Liver (tissue), 9 donors: ENCODE results near the gene FBXW2. TPM values are rescaled to one million over a fixed set of nuclear protein-coding genes. Genes with fewer than 3 reads are reported as not detected.

Experiments used
- DNase-seq: peaks from one replicate; pipeline ENCODE4 v3.0.0-alpha.2; 2017; ENCODE audit warnings: low spot score
- H3K27ac ChIP-seq, 2 donors: one replicate each; pipeline ENCODE4 v1.7.0; 2013; ENCODE audit warnings: inconsistent platforms in 2 of 2, low read length in 2 of 2, control low read depth in 1 of 2, low read depth in 1 of 2, mild to moderate bottlenecking in 1 of 2
- H3K27me3 ChIP-seq, 4 donors: one replicate each; pipeline versions ENCODE4 v1.6.1 to v1.7.0; 2013; ENCODE audit warnings: low read length in 3 of 4, inconsistent platforms in 1 of 4, mild to moderate bottlenecking in 1 of 4, moderate library complexity in 1 of 4; ENCODE audit not compliant: control insufficient read depth in 4 of 4, insufficient read depth in 4 of 4
- H3K36me3 ChIP-seq, 4 donors: one replicate each; pipeline versions ENCODE4 v1.6.1 to v1.7.0; 2013; ENCODE audit warnings: low read length in 3 of 4, mild to moderate bottlenecking in 3 of 4, low read depth in 1 of 4, moderate library complexity in 1 of 4; ENCODE audit not compliant: control insufficient read depth in 4 of 4, insufficient read depth in 3 of 4
- H3K4me1 ChIP-seq, 4 donors: one replicate each; pipeline versions ENCODE4 v1.6.1 to v1.7.0; 2013; ENCODE audit warnings: low read length in 3 of 4, mild to moderate bottlenecking in 3 of 4, moderate library complexity in 1 of 4; ENCODE audit not compliant: control insufficient read depth in 4 of 4, insufficient read depth in 4 of 4
- H3K4me3 ChIP-seq, 3 donors: one replicate each; pipeline versions ENCODE4 v1.6.1 to v1.7.0; 2013; ENCODE audit warnings: low read length in 3 of 3, control low read depth in 1 of 3, low read depth in 1 of 3, mild to moderate bottlenecking in 1 of 3
- H3K9ac ChIP-seq, 2 donors: one replicate each; pipeline ENCODE4 v1.7.0; 2013; ENCODE audit warnings: low read length in 2 of 2, mild to moderate bottlenecking in 2 of 2, moderate library complexity in 2 of 2, control low read depth in 1 of 2, low read depth in 1 of 2
- H3K9me3 ChIP-seq, 4 donors: one replicate each; pipeline versions ENCODE4 v1.6.1 to v1.7.0; 2013; ENCODE audit warnings: low read length in 3 of 4; ENCODE audit not compliant: control insufficient read depth in 4 of 4
- EGR1 ChIP-seq, 2 donors: IDR thresholded peaks; 2 replicates each; pipeline ENCODE4 v1.6.1; 2016 to 2018; ENCODE audit warnings: antibody characterized with exemption in 2 of 2, low read depth in 2 of 2
- FOXA1 ChIP-seq: IDR thresholded peaks from 2 replicates; pipeline ENCODE4 v1.6.1; 2016; ENCODE audit warnings: antibody characterized with exemption
- FOXA2 ChIP-seq: IDR thresholded peaks from 2 replicates; pipeline ENCODE4 v1.6.1; 2016; ENCODE audit warnings: antibody characterized with exemption
- GABPA ChIP-seq, 2 donors: IDR thresholded peaks in 1 of 2; conservative IDR thresholded peaks in 1 of 2; 2 replicates each; pipeline ENCODE4 v1.6.1; 2016; ENCODE audit warnings: antibody characterized with exemption in 2 of 2, mild to moderate bottlenecking in 1 of 2, moderate library complexity in 1 of 2
- HNF4A ChIP-seq, 2 donors: conservative IDR thresholded peaks; 2 replicates each; pipeline ENCODE4 v1.6.1; 2016; ENCODE audit warnings: antibody characterized with exemption in 2 of 2, mild to moderate bottlenecking in 2 of 2
- HNF4G ChIP-seq: IDR thresholded peaks from 2 replicates; pipeline ENCODE4 v1.6.1; 2016; ENCODE audit warnings: antibody characterized with exemption
- JUND ChIP-seq, 2 donors: IDR thresholded peaks; 2 replicates each; pipeline ENCODE4 v1.6.1; 2016; ENCODE audit warnings: antibody characterized with exemption in 2 of 2
- NR2F2 ChIP-seq: IDR thresholded peaks from 2 replicates; pipeline ENCODE4 v1.6.1; 2016; ENCODE audit warnings: antibody characterized with exemption
- RAD21 ChIP-seq, 2 donors: IDR thresholded peaks; 2 replicates each; pipeline ENCODE4 v1.6.1; 2016; ENCODE audit warnings: antibody characterized with exemption in 2 of 2, mild to moderate bottlenecking in 2 of 2
- RXRA ChIP-seq, 2 donors: IDR thresholded peaks; 2 replicates each; pipeline ENCODE4 v1.6.1; 2017 to 2018; ENCODE audit warnings: antibody characterized with exemption in 2 of 2, mild to moderate bottlenecking in 1 of 2
- SP1 ChIP-seq: IDR thresholded peaks from 2 replicates; pipeline ENCODE4 v1.6.1; 2018; ENCODE audit warnings: antibody characterized with exemption, mild to moderate bottlenecking
- TAF1 ChIP-seq: conservative IDR thresholded peaks from 2 replicates; pipeline ENCODE4 v1.6.1; 2016; ENCODE audit warnings: antibody characterized with exemption, mild to moderate bottlenecking
- YY1 ChIP-seq: IDR thresholded peaks from 2 replicates; pipeline ENCODE4 v1.6.1; 2016; ENCODE audit warnings: antibody characterized with exemption, mild to moderate bottlenecking
- WGBS: extraction: QIAGEN DNeasy Blood & Tissue Kit; methylation state at CpG from one replicate; pipeline ENCODE4 v1.1.7; 2013; 5-methylcytosine and 5-hydroxymethylcytosine counted together
- polyA plus RNA-seq, 2 donors: library from polyadenylated mRNA; stranded (reverse) in 1 of 2; unstranded in 1 of 2; fragments of 200-250 nt in 1 of 2; fragments of >200 nt in 1 of 2; fragmentation: Nextera tagmentation in 1 of 2; extraction: Ambion mirVana in 1 of 2; gene quantifications; one replicate each; pipeline versions ENCODE4 v1.2.1 to v1.2.3, GENCODE V29; 2013 to 2015
- total RNA-seq, 2 donors: library from RNA; depleted of rRNA; stranded (reverse); fragments of >200 nt; gene quantifications; one replicate each; pipeline ENCODE4 v1.2.3, GENCODE V29; 2014
- TF ChIP-seq, protein P1 (sequence below): IDR thresholded peaks from 2 replicates; pipeline ENCODE4 v1.6.1; 2016; ENCODE audit warnings: antibody characterized with exemption, mild to moderate bottlenecking
- TF ChIP-seq, protein P2 (sequence below): IDR thresholded peaks from 2 replicates; pipeline ENCODE4 v1.6.1; 2016; ENCODE audit warnings: antibody characterized with exemption
- TF ChIP-seq, protein P3 (sequence below): IDR thresholded peaks from 2 replicates; pipeline ENCODE4 v1.6.1; 2016; ENCODE audit warnings: antibody characterized with exemption
- TF ChIP-seq, protein P4 (sequence below): fragments of 150-350 bp; IDR thresholded peaks from 2 replicates; pipeline ENCODE4 v1.5.1; 2017; ENCODE audit warnings: improper control_type of control experiment, low read depth, low read length; ENCODE audit not compliant: missing input control
- TF ChIP-seq, protein P5 (sequence below): IDR thresholded peaks from 2 replicates; pipeline ENCODE4 v1.6.1; 2016; ENCODE audit warnings: antibody characterized with exemption
- donor health status: healthy.
- donor health status: healthy.
- donor health status: healthy.
- donor health status: healthy.
- donor health status: healthy.

The FBXW2 gene
- total and polyA plus RNA-seq, 4 donors = 7.0 to 40.9 (median 22.5) TPM

DNA sequence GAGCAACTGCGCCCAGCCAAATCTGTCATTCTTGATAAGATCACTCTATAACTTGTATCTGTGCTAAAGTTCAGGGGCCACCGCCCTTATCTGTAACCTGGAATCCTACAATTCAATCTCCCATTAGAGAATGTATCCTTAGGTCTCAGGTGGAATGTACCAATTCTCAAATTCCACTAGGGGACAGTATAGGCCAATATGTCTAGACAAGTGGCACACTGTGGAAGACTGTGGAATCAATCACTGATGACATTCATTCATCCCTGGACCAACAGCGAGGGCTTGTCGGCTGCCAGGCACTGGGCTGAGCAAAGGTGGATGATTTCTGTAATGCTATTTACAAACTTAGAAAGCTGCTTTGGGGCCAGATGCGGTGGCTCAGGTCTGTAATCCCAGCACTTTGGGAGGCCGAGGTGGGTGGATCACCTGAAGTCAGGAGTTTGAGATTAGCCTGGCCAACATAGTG is 50.2 kb downstream of the FBXW2 start:
- H3K27me3 ChIP-seq = no peaks in the 10 kb centered on the region
- no peaks in the 10 kb centered on the region for H3K9me3 ChIP-seq
- H3K27ac ChIP-seq = no peak overlapping the region
- DNase-seq = no peak
- H3K4me1 ChIP-seq = peaks cover 0 to 6% (median 2%) of the 10 kb centered on the region in 4 donors
- no peak for TF ChIP-seq GABPA (IDR thresholded peaks at IDR 0.05 in 1 of 2, conservative IDR thresholded peaks at IDR 0.05 in 1 of 2)
- TF ChIP-seq JUND (IDR thresholded peaks at IDR 0.05) = peak in 1 of 2 donors; percentile 31
- TF ChIP-seq, protein P1, sequence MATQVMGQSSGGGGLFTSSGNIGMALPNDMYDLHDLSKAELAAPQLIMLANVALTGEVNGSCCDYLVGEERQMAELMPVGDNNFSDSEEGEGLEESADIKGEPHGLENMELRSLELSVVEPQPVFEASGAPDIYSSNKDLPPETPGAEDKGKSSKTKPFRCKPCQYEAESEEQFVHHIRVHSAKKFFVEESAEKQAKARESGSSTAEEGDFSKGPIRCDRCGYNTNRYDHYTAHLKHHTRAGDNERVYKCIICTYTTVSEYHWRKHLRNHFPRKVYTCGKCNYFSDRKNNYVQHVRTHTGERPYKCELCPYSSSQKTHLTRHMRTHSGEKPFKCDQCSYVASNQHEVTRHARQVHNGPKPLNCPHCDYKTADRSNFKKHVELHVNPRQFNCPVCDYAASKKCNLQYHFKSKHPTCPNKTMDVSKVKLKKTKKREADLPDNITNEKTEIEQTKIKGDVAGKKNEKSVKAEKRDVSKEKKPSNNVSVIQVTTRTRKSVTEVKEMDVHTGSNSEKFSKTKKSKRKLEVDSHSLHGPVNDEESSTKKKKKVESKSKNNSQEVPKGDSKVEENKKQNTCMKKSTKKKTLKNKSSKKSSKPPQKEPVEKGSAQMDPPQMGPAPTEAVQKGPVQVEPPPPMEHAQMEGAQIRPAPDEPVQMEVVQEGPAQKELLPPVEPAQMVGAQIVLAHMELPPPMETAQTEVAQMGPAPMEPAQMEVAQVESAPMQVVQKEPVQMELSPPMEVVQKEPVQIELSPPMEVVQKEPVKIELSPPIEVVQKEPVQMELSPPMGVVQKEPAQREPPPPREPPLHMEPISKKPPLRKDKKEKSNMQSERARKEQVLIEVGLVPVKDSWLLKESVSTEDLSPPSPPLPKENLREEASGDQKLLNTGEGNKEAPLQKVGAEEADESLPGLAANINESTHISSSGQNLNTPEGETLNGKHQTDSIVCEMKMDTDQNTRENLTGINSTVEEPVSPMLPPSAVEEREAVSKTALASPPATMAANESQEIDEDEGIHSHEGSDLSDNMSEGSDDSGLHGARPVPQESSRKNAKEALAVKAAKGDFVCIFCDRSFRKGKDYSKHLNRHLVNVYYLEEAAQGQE = no peak
- peak; percentile 91 to 95 for TF ChIP-seq RAD21 (IDR thresholded peaks at IDR 0.05)
- TF ChIP-seq NR2F2 = no peak
- TF ChIP-seq HNF4G = no peak
- TF ChIP-seq YY1 = peak; percentile 41
- peak; percentile 72 for TF ChIP-seq SP1
- TF ChIP-seq, protein P2, sequence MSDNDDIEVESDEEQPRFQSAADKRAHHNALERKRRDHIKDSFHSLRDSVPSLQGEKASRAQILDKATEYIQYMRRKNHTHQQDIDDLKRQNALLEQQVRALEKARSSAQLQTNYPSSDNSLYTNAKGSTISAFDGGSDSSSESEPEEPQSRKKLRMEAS = no peak
- TF ChIP-seq EGR1 (IDR thresholded peaks at IDR 0.05; ENCODE audit: low read depth in 2 of 2) = no peak
- TF ChIP-seq HNF4A (conservative IDR thresholded peaks at IDR 0.05) = peak; percentile 47 to 62
- no peak for TF ChIP-seq FOXA1
- TF ChIP-seq, protein P3, sequence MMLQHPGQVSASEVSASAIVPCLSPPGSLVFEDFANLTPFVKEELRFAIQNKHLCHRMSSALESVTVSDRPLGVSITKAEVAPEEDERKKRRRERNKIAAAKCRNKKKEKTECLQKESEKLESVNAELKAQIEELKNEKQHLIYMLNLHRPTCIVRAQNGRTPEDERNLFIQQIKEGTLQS = no peak
- TF ChIP-seq FOXA2 = peak; percentile 53
- TF ChIP-seq, protein P4, sequence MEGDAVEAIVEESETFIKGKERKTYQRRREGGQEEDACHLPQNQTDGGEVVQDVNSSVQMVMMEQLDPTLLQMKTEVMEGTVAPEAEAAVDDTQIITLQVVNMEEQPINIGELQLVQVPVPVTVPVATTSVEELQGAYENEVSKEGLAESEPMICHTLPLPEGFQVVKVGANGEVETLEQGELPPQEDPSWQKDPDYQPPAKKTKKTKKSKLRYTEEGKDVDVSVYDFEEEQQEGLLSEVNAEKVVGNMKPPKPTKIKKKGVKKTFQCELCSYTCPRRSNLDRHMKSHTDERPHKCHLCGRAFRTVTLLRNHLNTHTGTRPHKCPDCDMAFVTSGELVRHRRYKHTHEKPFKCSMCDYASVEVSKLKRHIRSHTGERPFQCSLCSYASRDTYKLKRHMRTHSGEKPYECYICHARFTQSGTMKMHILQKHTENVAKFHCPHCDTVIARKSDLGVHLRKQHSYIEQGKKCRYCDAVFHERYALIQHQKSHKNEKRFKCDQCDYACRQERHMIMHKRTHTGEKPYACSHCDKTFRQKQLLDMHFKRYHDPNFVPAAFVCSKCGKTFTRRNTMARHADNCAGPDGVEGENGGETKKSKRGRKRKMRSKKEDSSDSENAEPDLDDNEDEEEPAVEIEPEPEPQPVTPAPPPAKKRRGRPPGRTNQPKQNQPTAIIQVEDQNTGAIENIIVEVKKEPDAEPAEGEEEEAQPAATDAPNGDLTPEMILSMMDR = peak; percentile 89
- peak; percentile 73 to 74 for TF ChIP-seq RXRA (IDR thresholded peaks at IDR 0.05)
- TF ChIP-seq, protein P5, sequence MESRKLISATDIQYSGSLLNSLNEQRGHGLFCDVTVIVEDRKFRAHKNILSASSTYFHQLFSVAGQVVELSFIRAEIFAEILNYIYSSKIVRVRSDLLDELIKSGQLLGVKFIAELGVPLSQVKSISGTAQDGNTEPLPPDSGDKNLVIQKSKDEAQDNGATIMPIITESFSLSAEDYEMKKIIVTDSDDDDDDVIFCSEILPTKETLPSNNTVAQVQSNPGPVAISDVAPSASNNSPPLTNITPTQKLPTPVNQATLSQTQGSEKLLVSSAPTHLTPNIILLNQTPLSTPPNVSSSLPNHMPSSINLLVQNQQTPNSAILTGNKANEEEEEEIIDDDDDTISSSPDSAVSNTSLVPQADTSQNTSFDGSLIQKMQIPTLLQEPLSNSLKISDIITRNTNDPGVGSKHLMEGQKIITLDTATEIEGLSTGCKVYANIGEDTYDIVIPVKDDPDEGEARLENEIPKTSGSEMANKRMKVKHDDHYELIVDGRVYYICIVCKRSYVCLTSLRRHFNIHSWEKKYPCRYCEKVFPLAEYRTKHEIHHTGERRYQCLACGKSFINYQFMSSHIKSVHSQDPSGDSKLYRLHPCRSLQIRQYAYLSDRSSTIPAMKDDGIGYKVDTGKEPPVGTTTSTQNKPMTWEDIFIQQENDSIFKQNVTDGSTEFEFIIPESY = no peak
- TF ChIP-seq TAF1 = no peak
- H3K9ac ChIP-seq = no peak overlapping the region
- H3K36me3 ChIP-seq = no peaks in the 10 kb centered on the region
- H3K4me3 ChIP-seq = no peak overlapping the region
- WGBS = 40% methylated on average over 6 of the region's 6 CpGs
